HG03060 (cell line): ENCODE results near the gene DMD.

Experiments
- ATAC-seq: cut with Tn5 transposase; IDR thresholded peaks from one replicate; pipeline ENCODE4 v1.9.1; 2021; ENCODE audit warnings: low read depth, moderate number of reproducible peaks; ENCODE audit not compliant: unreplicated experiment

Gene DMD

DNA sequence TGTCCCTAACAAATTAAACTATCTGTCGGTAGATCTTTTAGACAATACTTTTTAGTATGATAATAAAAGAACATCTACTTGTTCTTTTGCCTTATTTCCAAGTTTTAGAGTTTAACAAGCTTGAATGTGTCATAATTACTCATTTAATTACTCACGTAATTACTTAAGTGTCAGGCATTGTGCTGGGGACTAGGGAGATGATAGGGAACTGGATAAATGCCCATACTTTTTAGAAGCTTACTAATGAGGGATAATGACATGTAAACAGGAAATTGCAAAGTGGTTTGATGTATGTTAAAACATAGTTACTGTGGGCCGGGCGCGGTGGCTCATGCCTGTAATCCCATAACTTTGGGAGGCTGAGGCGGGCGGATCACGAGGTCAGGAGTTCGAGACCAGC, 158.3 kb downstream of the DMD start:
- ATAC-seq: no peak

DNA sequence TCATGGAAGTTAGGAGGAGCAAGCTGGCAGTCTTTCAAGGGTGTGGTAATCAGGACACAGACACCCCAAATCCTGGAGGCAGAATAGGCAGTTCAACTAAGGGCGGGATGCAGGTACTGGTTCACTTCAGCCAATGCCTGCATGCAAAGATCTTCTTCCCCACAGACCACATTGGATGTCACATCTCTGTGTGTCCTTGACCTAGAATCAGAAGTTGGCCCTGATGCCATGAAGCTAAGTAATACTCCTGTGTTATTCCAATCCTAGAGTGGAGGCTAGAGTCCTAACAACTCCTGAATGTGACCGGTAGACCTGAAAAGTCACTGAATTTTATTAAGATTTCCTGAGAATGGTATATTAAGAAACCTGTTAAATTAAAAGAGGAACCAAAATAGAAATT, 165.5 kb downstream of the DMD start:
- no peak for ATAC-seq

DNA sequence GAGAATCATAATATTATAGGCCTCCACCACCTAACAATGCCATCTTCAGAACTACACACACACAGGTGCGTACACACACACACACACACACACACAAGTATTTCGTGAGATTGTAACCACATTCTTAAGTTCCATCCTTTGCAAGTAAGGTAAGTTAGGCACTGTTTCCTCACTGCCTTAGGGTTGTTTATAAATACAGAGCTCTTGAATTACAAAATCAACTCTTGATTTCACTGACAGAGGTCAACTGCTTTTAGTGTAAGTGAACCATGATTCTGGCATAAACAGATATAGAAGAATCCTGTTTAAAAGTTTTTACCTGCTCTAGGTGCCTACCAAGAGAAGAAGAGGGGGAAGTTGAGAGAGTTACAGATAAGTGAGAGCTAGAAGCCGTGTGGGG, 166.1 kb downstream of the DMD start:
- ATAC-seq: no peak

DNA sequence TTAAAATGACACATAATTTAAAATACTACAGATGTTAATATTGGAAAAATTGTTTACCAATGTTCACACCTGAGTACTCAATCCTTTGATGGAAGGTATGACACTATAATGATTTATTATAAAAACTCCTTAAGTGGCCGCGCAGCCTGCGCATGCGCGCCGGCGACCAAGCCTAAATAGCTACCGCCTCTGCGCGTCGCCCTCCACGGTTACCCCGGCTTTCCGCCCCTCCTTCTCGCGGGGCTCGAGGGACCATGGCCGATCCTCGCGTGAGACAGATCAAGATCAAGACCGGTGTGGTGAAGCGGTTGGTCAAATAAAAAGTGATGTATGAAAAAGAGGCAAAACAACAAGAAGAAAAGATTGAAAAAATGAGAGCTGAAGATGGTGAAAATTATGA, 170.2 kb downstream of the DMD start:
- ATAC-seq: no peak

DNA sequence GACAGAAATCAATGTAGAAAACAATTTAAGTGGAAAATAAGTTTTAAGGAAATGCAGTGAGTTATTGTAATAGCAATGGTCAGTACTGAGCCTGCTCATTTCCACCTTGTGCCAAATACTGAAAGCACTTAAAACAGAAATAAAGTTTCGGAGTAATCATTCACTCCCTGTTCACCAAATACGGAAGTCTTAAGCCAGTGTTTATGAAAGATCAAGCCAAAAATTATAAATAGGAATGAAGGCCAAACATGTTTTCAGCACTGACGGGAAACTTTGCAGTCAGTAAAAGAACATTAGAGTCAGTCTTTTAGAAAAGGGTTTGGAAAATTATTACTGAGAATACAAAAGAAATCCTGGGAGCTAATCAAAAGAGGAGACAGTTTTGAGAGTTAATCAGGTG, 178.6 kb downstream of the DMD start:
- no peak for ATAC-seq

DNA sequence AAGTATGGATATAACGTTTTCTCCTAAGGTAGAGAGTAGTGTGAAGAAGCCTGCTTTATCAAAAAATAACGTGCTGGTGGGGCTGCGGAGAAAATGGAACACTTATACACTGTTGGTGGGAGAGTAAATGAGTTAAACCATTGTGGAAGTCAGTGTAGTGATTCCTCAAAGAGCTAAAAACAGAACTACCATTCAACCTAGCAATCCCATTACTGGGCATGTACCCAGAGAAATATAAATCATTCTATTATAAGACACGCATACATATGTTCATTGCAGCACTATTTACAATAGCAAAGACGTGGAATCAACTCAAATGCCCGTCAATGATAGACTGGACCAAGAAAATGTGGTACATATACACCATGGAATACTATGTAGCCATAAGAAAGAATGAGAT, 196.4 kb downstream of the DMD start:
- no peak for ATAC-seq

DNA sequence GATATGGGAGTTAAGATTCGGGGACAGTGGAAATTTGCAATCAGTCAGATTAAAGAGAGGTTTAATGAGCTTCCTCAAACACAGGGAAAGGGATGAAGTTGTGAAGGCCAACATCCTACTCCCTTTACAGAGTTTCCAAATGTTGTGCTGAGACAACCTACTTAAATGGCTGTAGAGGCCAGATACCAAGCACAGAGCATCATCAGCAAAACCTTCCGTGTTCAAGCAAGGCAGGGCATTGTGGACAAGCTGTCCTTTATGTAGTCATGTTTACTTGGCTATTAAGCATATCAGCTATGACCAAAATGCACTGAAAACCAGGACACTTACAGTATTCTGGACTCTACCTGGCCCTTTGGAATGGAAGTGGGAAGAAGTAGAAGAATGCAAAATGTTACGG, 197.3 kb downstream of the DMD start:
- ATAC-seq: no peak

DNA sequence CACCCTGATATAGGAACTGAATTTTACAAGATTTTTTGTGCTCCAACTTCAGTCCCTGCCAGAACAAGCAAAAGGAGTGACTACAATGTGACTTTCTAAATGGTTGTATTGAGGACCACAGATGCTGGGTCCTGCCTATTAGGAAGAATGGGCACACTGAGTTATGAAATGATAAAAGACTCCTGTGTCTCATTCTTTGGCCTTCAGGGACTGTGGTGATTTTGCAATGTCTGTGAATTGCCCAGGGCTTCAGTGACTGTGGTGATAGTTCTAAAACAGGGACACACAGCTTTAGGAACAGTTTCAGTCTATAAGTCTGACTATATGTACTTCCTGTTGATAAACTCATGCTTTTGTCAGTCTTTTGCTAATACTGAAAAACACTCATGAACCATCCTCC, 210.2 kb downstream of the DMD start:
- no peak for ATAC-seq

DNA sequence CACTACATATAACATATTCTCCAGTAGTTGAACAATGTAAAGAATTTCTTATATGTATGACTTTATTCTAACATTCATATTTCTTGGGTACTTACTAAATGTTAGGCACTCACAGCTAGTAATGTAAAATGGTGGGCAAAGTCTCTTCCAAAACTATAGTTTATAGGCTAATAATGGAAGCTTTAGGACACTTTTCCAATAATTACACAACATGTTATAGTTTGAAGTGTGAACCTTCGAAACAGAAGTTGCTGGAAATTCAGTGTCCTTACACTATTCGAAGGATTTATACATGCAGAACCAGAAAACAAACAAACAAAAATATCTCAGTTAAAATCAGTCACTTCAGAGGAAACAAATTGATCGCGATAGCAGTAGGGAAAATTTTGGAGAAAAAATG, 212.6 kb downstream of the DMD start:
- no peak for ATAC-seq

DNA sequence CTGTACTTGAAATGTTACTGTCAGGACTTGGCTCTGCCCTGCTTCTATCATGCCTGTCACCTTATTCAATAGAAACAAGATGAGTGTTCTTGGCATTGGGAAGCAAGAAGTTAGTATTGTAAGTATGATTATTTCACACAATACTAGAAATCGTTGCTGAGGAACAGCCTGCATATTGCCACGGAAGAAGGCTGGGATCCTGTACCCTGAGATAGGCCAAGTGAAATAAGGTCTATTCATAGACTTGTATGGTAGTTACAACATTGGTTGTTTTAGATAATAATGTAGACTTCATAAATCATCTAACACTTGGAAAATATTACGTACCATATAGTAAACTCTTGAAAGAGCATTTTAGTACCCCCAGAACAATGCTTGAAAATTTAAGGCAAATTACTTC, 215.9 kb downstream of the DMD start:
- no peak for ATAC-seq

DNA sequence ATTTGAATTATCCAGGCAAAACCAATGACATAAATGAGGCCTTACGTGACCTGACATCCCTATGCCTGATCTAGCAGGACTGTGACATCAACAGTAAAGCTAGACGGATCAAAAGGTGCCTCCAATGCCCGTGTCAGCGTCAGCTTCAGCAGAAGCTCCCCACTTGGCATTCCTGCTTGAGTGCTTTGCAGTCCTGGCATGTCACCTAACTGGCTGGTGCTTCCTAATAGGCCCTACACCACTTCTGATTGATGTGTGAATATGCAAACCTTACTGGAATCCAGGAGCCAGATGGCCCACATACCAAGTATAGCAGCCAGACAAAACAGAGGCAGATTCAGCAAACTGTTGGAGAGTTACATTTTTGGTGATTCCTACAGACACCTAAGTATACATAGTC, 224.2 kb downstream of the DMD start:
- ATAC-seq: no peak

DNA sequence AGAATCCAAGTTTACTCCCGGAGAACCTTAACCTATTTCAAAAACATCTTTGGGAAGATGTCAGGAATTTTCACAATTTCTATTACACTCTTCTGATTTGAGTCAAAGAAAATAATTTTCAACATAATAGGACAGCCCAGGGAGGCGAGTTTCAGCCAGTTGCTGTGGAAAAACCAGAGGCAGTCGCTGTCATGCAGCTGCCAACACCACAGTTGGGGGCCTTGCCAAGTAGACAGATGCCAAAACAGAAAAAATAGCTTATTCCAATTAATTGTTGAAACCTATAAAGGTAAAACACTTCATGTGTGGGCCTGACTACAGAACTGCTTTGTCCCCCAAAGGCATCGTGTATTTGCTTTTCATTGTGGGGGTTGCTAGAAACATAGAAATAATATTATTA, 225.8 kb downstream of the DMD start:
- no peak for ATAC-seq

DNA sequence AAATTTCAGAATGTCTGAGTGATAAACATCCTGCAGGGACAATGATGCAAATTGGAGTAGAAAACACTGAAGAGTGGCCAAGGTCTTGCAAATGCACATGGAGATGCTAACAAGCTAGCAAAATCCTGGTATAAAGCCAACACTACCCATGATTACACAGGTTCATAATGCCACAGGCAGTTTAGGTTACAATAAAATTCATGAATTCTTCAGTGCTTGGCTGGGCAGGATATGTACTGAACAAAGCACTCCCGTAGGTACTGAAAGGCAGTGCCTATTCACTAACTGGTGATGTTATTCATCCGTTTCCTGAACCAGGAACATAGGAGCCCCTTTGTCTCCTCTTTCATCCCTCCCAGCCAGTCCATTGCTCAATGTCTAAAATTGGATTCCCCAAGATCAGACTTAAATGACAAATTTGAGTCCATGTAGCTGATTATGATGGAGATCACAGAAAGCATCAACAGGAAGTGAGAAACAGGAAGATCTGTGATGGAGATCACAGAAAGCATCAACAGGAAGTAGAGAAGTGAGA, 244.5 kb downstream of the DMD start:
- ATAC-seq: no peak

DNA sequence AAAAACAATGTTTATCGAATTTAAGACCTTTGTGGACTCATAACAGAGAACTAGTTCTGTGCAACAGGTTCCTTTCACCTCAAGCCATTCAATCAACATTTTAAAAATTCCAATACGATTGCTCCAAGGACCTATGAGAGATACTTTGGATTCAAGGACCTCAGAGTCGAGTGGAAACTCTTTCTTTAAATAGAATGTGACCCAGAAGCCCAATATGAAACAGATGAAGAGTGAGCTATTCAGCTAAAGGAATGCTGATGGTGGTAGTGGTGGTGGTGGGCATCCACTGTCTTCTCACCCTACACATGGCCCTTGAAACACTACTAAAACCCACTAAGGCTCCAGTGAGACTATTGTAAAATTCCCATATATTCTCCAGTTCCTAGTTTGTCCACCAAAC, 257.2 kb downstream of the DMD start:
- ATAC-seq: no peak

DNA sequence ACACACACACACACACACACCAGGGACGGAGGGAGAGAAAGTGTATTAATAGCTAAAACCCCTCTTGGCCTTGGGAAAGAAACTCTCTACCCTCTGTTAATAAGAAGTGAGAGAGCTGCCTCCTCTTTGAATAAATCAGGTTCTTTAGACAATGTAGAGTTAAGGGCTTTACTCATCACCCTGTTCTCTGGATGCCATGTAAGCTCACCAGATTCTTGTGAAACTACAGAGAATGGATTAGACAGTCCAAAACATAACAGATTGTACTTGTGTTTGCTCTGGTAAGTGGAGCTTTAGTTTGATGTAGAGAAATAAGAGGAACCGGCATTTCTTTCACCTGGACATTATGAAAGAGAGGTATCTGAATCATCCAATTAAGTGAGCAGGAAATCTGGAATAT, 263.2 kb downstream of the DMD start:
- ATAC-seq: no peak

DNA sequence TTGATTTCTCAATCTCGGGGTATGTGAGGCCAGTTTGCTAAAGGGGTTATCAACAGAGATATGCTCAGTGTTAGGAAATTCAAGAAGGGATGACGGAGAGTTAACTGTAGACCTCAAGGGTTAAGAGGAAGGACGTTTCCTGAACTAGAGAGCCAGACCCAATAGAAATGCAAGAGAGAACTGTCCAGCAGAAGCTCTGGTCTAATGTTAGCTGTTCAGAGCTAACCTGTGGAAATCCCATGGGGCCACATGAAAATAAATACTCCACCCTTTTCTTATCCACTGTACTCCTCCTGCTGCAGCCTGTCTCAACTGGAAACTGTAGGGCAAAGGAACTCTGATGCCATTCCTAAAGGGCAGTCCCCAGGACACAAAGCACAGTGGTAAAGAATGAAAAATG, 274.3 kb downstream of the DMD start:
- no peak for ATAC-seq

DNA sequence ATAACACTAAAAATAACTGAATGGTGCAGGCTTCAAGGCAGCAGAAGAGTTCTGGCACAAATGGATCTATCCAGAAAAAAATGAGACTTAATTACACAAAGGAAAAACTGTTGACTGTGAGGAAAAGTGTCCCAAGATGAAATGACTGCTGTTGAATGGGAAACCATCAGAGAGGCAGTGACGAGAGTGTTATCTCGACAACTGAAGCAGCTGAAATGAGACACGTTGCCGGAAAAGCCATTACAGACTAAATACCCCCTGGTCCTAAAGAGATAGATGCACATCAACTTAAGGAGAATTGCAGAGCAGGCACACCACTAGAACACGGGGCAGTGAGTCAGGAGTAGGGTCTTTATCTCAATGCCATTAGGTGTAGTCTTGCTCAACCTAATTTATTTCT, 277.8 kb downstream of the DMD start:
- ATAC-seq: no peak

DNA sequence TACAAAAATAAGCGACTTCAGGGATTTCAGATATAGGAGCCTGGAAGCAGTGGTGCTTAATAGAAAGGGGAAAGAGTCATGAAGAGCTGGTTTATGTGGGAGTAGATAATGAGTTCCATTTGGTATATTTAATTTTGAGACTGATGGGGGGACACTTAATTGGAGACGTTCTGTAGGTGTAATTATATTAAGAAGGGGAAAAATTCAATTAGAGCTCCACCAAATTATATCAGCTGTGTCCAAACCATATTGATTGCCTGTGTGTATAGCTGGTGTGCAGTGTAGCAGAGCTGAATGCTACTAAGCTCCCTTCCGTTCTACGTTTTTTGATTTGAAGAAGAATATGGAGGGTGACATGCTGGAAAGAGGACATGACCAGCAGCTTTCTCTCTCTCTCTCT, 282.3 kb downstream of the DMD start:
- no peak for ATAC-seq

DNA sequence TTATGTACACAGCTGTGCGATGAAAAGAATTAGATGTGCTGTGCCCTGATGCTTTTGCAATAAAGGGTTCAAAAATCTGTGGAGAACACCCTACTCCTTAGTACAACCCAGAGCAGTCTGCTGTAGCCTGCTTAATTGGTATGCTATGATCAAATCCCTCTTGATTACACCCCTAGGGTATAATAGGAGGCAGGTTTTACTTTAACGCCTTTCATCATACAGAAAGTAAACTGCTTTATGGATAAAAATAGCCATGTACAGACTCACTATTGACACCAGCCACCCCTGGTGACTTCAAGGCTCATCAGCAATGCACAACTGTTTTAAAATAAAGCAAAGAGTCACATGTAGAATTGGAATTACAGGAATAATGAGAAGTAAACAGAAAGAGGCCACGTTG, 315.3 kb downstream of the DMD start:
- no peak for ATAC-seq

DNA sequence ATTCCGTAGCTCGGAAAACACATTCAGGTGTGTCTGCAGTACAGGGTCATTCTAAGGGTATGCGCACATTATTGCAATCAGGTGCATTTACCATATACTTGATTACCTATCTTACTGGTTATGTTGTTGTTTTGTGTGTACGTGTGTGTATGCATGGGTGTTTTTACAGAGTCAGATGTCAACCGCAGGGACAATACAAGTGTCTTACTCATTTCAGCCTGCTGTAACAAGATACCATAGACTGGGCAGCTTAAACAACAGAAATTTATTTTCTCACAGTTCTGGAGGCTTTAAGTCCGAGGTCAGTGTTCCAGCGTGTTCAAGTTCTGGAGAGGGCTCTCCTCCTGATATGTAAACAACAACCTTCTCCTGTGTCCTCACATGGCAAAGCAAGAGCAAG, 316.7 kb downstream of the DMD start:
- no peak for ATAC-seq

DNA sequence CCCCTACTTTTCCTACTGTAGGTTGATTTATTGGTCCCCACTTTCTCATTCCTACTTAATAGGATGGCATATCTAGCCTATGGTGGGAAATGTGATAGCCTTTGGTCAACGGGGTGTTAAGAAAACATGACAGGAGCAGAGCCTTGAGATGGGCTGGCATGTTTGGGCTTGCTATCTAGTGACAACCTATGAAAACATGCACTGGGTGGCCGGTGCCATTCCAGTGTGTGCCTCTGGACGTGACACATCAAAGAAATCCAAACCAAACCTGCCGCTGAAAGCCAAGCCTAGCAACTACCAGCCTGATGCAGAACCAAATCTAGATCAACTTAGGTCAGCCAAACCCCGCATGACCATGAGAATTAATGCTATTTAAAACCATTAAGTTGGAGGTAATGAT, 317.6 kb downstream of the DMD start:
- no peak for ATAC-seq

DNA sequence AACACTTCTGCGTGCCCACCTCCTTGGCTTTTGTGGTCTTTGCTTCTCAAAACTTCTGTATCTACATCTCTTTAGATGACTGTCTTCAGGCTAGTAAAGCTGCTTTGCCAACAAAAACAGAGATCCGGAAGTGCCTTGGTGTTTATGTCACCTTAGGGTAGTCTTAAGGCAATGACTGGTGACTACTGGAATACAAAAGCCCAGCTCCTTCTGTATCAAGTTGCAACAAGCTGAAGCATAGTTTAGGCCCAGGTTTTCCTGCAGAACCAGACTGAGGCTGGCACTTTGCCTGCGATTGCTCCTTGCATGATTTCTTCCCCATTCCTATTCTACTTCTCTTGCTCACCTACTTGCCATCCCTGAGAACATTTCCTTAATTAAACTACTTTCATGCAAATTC, 333.8 kb downstream of the DMD start:
- no peak for ATAC-seq

DNA sequence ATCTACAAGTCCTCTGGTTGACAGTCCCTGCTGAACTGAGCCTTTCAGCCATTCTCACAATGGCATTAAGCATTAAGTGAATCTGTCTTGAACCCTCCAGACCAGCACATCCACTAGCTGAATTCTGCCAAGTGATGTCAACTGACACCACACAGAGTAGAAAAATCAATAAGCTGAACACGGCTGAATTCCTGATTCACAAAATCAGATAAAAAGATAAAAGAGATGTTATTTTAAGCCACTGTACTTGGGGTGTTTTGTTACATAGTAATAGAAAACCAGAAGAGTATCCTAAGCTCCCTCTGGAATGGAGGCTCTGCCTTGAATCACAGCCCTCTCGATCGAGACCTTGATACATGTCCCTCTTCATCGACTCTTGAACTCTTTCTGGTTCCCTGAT, 336.5 kb downstream of the DMD start:
- ATAC-seq: no peak

DNA sequence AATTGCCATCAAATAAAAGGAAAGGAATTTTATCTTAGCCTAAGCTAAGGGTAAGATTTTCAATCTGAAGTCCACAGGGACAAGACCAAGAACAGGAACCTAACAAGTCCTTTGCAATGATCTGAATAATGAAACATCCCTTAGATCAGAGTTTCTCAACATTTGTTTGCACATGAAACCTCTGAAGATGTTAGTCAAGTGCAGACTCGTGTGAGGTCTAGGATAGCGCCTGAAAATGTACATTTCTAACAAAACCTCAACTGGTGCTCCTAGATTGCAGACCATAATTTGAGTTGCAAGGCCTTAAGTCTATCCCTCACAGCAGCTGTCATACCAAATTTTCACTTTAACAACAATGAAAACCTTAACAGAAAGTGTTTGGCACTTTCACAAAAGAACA, 337.6 kb downstream of the DMD start:
- no peak for ATAC-seq
